Activated T-cell treated with anti-CD3 and anti-CD28 coated beads for 1 hour (primary cell): ENCODE data around the gene SLC35F1.

Experiments used
- DNase-seq: peaks from one replicate; pipeline ENCODE4 v3.0.0-alpha.2; 2020; ENCODE audit warnings: low read depth

SLC35F1 gene

GRCh38 chr6:118122801-118123200 lies 215.7 kb downstream of the SLC35F1 start:
- DNase-seq: no peak

- no peak for DNase-seq
Measured at GRCh38 chr6:118123503-118124037, 216.5 kb downstream of the SLC35F1 start.

GRCh38 chr6:118124851-118125250 lies 217.8 kb downstream of the SLC35F1 start:
- DNase-seq: no peak

DNA sequence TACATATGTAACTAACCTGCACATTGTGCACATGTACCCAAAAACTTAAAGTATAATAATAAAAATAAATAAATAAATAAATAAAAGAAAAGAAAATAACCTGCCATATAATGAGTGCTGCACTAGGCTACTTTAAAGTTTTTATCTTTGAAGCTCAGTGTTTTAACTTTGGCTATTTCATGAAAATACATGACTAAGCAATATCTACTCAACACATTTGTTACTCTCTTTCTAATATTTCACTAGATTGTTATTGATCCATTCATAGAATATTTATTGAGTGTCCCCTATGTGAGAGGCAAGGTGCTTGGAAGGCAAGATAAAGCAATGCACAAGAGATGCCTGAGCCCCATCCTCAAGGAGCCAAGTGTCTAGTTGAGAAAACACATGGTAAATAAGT lies 221.7 kb downstream of the SLC35F1 start:
- no peak for DNase-seq

GRCh38 chr6:118134206-118134605 lies 227.1 kb downstream of the SLC35F1 start:
- no peak for DNase-seq

DNA sequence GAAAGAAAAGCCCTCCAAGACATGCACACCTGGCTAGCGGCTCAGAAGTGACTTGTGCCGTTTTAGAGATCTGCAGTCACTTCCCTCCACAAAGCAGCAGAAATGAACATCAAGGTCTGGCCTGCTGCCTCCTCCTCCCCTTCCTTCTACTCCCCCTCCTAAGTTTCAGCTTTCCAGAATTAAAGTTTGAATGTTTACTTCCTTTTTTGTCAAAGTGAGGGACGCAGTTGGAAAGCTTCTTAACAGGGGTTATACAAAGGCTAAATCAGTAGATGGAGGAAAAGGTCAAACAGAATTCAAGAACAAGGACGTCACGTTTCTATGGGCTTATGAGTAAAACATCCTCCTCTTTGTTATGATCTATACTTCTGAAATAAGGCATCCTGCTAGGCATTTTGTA lies 227.7 kb downstream of the SLC35F1 start:
- DNase-seq: no peak

DNA sequence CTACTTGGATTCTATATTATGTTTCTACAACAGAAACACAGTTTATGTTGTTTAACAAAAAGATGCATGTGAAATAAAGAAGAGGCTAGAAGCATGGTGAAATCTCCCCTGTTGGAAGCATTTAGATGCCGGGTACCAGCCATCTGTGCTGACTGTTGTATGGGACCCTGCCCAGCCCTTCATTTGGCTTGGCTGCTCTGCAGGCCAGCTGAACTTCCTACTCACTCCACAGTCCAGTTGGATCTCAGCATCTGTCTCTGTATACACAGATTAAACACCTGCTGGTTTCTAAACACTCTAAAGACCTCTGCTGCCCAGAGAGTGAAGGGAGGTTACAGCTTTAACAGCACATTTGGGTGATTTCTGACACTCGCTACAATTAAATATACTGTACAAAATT lies 228.3 kb downstream of the SLC35F1 start:
- no peak for DNase-seq

- DNase-seq: no peak
Measured at GRCh38 chr6:118141211-118141610, 234.1 kb downstream of the SLC35F1 start.

- no peak for DNase-seq
Measured at GRCh38 chr6:118146584-118146983, 239.5 kb downstream of the SLC35F1 start.

DNA sequence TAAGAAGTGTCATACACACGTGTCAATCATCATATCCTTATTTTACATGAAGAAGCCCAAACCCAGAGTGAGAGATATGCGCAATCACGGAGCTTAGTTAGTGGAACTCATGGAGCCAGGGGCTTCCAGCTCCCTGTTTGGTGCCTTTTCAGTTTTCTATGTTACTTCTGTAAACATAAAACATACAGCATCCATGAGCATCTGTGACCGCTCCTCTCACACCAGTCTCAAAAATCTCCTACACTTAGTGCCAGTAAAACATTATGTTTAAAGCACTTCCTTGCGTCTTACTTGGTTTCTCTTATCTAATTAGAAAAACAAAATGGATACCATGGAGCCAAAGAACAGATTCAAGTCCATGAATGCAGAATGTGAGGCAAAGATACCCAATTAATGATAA lies 240.4 kb downstream of the SLC35F1 start:
- DNase-seq: no peak

DNA sequence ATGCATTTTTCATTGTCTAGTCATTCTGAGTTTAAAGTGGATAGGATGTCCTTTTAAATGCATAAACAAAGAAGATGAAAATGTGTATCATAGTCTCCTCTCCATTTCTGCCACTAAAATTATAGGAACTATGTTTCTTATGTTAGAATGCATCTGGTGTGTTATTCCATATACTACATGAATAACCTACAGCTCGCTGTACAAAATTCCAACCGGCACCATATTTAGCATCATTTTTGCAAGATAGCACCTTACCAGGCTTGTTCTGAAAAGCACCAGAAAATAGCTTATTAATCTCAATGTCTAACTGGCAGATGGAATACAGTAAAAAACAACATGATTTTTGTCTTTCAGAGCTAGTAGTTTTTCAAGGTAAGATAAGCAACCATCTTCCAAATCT lies 241.5 kb downstream of the SLC35F1 start:
- no peak for DNase-seq

- DNase-seq: no peak
Measured at GRCh38 chr6:118152524-118152923, 245.5 kb downstream of the SLC35F1 start.

DNA sequence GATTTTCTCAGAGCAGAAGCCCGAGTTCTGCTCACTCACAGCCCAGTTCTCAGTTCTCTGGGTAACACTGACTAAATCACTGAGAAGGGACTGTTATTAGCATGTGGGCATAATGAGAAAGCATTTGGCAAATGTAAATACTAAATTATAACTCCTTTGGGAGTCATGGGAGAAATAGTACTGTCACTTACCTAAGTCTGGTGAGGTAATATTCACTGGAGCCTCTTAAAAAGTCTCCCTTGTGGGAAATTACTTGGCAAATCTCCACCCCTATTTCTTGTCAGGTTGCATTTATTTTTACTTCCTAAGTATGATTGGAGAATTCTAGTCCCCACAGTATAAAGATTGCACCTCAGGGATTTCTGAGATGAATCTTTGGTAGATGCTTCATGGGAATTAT lies 254.3 kb downstream of the SLC35F1 start:
- DNase-seq: no peak

- no peak for DNase-seq
Measured at GRCh38 chr6:118163542-118163941, 256.5 kb downstream of the SLC35F1 start.

GRCh38 chr6:118165500-118165899 lies 258.4 kb downstream of the SLC35F1 start:
- DNase-seq: no peak

- no peak for DNase-seq
Measured at GRCh38 chr6:118168421-118168820, 261.4 kb downstream of the SLC35F1 start.

GRCh38 chr6:118171852-118172251 lies 264.8 kb downstream of the SLC35F1 start:
- no peak for DNase-seq

DNA sequence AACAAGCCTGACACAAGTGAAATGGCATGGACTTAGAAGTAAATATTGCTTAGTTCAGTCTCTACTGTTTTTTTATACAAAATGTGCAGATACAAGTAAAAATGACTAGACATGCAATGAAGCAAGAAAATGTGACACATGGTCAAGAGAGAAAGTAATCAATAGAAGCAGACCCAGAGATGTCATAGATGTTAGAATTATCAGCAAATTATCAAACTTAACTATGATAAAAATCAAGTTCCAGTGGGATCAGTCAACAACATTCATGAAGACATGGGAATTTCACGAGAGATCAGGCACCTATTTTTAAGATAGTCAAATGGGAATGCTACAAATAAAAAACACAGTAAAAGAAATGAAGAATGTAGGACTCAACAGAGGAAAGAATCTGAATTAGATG lies 267.0 kb downstream of the SLC35F1 start:
- no peak for DNase-seq

DNA sequence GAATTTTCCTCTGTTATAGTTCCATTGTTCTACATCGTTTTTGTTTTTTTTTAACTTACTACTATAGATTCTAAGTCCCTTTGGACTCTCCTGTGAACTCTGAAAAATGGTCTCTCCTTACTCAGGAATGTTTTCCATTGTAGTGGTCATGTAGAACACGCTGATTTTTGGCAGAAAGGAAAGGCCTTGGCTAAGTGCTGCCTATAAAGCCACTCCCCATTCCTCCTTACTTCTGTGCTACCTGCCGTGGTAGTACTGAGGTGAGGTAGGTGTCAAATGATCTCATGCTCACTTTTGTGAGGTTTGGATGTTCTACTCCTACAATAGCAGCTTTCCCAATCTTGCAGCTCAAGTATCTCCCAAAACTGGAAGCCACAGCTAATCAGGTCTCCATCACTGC lies 270.7 kb downstream of the SLC35F1 start:
- DNase-seq: no peak

GRCh38 chr6:118179048-118179447 lies 272.0 kb downstream of the SLC35F1 start:
- DNase-seq: no peak

DNA sequence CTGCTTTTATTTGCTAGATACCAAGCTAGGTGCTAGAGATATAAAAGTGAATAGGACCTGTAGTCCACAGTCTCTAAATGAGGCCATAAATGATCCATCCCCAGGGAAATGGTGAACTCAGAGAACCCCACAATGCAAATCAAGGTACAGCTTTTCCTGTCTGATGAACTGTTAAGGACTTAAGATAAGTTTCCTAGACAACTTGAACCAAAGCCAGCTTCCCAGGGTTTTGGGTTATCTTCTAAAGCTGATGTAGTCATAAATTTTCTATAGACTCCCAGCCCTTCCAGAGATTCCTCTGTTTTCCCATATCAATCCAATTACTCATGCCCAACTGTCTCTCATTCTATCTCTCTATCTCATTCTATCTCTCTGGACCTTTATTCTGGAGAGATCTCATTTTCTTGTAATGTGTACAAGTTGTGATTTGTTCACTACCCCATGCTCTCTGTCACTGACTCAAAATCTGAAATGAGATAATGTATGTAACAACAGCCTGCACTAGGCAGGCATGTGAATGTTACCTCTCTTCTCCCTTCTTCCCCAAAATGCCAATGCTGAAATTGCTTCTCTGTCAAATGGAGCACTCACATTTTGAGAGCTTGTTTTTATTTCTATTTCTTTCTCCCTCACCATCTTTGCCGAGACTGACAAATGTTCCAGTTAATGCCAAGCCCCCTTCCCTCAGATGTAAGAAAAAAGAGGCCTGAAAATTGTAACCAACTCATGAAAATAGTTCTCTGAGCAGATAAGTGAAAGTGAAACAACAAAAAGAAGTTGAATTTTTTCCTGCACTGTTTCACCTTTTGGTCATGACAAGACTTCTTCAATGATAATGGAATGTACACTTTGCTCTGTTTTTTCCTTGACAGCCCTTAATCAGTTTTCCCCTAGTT lies 279.9 kb downstream of the SLC35F1 start:
- no peak for DNase-seq

GRCh38 chr6:118187568-118188164 lies 280.6 kb downstream of the SLC35F1 start:
- no peak for DNase-seq

DNA sequence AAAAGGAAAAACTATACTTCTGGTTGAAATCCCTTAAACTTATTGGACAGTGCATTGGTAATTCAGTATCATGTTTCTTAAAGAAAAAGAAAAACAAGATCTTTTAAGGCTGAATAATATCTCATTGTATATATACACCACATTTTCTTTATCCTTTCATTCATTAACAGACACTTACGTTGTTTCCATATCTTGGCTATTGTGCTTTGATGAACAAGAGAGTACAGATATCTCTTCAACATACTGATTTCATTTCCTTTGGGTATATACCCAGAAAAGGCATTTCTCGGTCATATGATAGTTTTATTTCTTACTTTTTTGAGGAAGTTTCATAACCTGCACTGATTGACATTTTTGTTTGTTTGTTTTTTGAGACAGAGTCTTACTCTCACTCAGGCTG lies 281.5 kb downstream of the SLC35F1 start:
- no peak for DNase-seq
